Mesodermal cell (in vitro differentiated cells): ENCODE results near the gene POGZ.
A peak's percentile ranks its signal among the peaks of the same experiment; 100 is the strongest.

Experiments
- H3K27ac ChIP-seq: 2 replicates; pipeline ENCODE4 v1.7.0; 2013; ENCODE audit warnings: mild to moderate bottlenecking, low read depth, low read length, moderate library complexity; ENCODE audit not compliant: severe bottlenecking
- H3K36me3 ChIP-seq: 2 replicates; pipeline ENCODE4 v1.7.1; 2013; ENCODE audit warnings: mild to moderate bottlenecking, low read length, moderate library complexity; ENCODE audit not compliant: control insufficient read depth, insufficient read depth
- H3K4me1 ChIP-seq: one replicate; pipeline ENCODE4 v1.7.1; 2013; ENCODE audit warnings: mild to moderate bottlenecking, low read length; ENCODE audit not compliant: insufficient read depth, control insufficient read depth, poor library complexity, severe bottlenecking
- H3K4me3 ChIP-seq: 2 replicates; pipeline ENCODE4 v1.7.0; 2013; ENCODE audit warnings: low read length, control low read depth, mild to moderate bottlenecking; ENCODE audit not compliant: insufficient read depth, poor library complexity, severe bottlenecking; ENCODE audit errors: extremely low read depth
- H3K9me3 ChIP-seq: 2 replicates; pipeline ENCODE4 v1.7.1; 2013; ENCODE audit warnings: mild to moderate bottlenecking, low read length, moderate library complexity; ENCODE audit not compliant: control insufficient read depth
- WGBS, 2 experiments: methylation state at CpG; one replicate each; pipeline ENCODE4 v1.1.5; 2013; ENCODE audit warnings: missing lambda C conversion rate in 2 of 2; ENCODE audit not compliant: insufficient coverage in 2 of 2; 5-methylcytosine and 5-hydroxymethylcytosine counted together

POGZ gene

DNA sequence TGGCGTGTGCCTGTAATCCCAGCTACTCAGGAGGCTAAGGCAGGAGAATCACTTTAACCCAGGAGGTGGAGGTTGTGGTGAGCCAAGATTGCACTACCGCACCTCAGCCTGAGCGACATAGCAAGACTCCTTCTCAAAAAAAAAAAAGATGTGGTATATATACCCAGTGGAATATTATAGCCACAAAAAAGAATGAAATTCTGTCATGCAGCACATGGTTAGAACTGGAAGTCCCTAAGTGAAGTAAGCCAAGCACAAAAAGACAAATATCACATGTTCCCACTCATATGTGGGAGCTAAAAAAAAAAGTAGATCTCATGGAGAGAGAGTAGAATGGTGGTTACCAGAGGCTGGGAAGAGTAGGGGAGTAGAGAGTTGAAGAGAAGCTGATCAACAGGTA is 41.2 kb downstream of the POGZ start:
- Histone ChIP-seq H3K27ac (no peak overlapping the region), H3K4me1 (no peaks in the 10 kb centered on the region), H3K9me3 (no peaks in the 10 kb centered on the region), H3K4me3 (no peak overlapping the region), H3K36me3 (peaks cover 82% of the 10 kb centered on the region)
- WGBS, 2 experiments, result 100% methylated on average over 1 of the region's 3 CpGs

- no peak overlapping the region for H3K4me3 ChIP-seq
- H3K27ac ChIP-seq, result no peak overlapping the region
- no peaks in the 10 kb centered on the region for H3K9me3 ChIP-seq
- WGBS, 2 experiments, result 92 to 100% methylated on average over 2 to 4 of the region's 4 CpGs
- H3K36me3 ChIP-seq, result peaks cover 84% of the 10 kb centered on the region
- H3K4me1 ChIP-seq, result no peaks in the 10 kb centered on the region
These were observed 43.1 kb downstream of the POGZ start for GRCh38 chr1:151416231-151416630.

DNA sequence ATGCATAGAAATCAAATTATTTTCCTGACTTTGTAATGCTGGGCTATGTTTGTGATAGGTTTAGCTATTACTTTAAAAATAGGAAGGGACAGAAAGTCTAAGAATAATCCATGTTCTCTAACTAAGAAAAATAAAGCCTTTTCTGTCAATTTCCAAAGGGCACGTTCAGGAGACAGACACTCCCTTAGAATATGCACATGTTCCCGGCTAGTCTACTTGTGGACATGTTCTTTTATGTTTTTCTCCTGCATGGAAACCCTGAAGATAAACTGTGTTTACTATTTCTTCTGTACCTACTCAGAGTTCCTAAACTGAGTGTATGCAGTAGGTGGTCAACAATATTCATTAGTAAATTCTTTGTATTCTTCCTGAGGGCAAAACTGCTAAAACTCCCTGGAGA is 47.4 kb downstream of the POGZ start:
- Histone ChIP-seq H3K36me3 (peaks cover 98% of the 10 kb centered on the region), H3K4me3 (no peak overlapping the region)
- WGBS, 2 experiments, result 71% methylated on average over 1 of the region's 2 CpGs; no CpG with 5 or more reads in 1 of the 2 experiments

DNA sequence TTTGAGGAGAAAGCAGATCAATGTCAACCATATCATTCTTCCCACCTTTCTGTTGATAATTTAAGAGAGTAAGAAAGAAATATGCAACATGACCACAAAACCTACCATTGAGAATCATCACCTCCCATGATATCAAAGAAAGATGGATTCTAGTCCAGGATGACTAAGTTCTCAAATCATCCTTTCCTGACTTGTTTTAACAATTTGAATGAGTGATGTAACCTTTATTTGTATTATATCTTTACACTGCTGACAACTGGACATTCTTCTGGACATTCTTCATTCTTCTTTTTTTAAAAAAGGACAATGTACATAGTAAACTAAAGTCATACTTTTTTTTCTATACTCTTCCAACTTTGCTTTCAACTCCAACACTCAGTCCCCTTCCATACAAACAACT is 50.4 kb downstream of the POGZ start:
- H3K27ac ChIP-seq, result no peak overlapping the region
- H3K36me3 ChIP-seq, result peaks cover 95% of the 10 kb centered on the region
- no peaks in the 10 kb centered on the region for H3K4me1 ChIP-seq
- no peaks in the 10 kb centered on the region for H3K9me3 ChIP-seq
- no peak overlapping the region for H3K4me3 ChIP-seq

More for the DNA sequence above, 47.4 kb downstream of the POGZ start:
- H3K4me1 ChIP-seq, result no peaks in the 10 kb centered on the region
- H3K27ac ChIP-seq, result no peak overlapping the region
- no peaks in the 10 kb centered on the region for H3K9me3 ChIP-seq

DNA sequence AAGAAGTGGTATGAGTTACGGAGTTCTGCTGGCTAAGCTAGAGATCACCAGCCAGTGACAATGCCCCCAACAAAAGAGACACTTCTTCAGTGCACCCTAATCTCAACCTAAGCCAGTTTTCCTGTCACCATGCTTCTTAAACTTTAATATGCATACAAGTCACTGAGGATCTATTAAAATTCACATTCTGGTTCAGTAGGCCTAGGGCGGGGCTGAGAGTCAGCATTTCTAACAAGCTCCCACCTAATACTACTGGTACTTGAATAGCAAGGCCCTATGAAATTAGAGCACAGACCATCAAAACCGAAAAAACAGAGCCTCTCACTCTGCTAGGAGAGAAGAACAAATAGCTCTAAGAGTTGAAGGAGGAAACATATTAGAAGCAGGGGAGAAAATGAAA is 52.0 kb downstream of the POGZ start:
- no peaks in the 10 kb centered on the region for H3K9me3 ChIP-seq
- H3K4me3 ChIP-seq, result no peak overlapping the region
- H3K36me3 ChIP-seq, result peaks cover 96% of the 10 kb centered on the region
- no peak overlapping the region for H3K27ac ChIP-seq
- WGBS, 2 experiments, result 100% methylated on average over 1 of the region's 3 CpGs; no CpG with 5 or more reads in 1 of the 2 experiments
- no peaks in the 10 kb centered on the region for H3K4me1 ChIP-seq

DNA sequence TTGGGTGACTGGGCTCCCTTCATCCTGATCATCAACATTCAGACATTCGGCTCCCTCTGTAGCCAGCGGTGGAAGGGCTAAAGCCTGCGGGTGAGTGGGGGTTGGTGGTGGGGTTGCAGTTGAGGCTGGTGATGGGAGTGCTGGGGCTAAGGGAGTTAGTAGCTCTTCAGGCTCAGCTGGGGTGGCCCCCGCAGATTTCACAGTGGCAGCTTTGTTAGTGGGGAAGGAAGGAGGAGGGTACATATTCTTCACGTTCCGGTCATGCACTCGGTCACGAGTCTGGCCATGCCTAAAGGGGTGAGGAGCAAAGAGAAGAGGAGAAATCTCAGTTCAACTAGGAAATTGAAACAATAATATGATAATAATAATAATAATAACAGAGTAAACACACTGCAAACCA is 53.1 kb downstream of the POGZ start:
- H3K27ac ChIP-seq, result no peak overlapping the region
- no peak overlapping the region for H3K4me3 ChIP-seq
- H3K9me3 ChIP-seq, result no peaks in the 10 kb centered on the region
- peaks cover 4% of the 10 kb centered on the region for H3K4me1 ChIP-seq
- 94% methylated on average over 6 of the region's 8 CpGs; no CpG with 5 or more reads in 1 of the 2 experiments for WGBS, 2 experiments
- H3K36me3 ChIP-seq, result peaks cover 96% of the 10 kb centered on the region

DNA sequence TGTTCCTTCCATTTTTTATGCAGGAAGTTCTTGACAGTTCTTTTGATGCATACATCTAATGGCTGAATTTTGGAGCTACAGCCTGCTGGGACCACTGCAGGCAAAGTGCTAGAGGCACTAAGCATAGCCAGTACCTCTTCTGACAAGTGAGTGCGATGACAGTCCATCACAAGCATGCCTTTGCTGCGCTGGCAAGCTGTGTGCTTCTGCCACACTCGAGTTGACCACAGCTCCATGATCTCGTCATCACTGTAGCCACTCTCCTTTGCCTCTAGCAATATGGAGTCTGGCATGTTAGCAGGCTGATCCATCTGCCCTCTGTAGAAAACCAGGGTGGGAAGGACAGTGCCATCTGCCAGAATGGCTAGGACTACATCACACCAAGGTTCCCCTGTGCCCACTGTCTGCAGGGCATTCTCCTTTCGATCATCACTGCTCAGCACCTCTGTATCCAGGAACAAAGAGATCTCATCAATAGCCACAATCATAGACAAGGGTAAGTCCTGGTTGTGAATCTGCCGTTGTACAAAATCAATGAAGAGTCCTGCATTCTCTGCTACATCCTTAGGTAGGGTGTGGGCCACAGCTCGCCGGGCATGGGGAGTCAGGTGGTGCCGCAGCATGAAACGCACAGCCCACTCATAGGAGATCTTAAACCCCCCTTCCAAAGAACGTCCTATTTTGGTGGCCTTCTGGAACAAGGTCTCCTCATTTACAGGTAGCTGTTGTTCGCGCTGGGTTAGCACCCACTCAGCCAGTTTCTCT is 53.9 kb downstream of the POGZ start:
- WGBS, 2 experiments, result 95 to 100% methylated on average over 12 to 13 of the region's 13 CpGs
- H3K9me3 ChIP-seq, result no peaks in the 10 kb centered on the region
- no peak overlapping the region for H3K27ac ChIP-seq
- peaks cover 10% of the 10 kb centered on the region for H3K4me1 ChIP-seq
- no peak overlapping the region for H3K4me3 ChIP-seq
- peaks cover 96% of the 10 kb centered on the region for H3K36me3 ChIP-seq

DNA sequence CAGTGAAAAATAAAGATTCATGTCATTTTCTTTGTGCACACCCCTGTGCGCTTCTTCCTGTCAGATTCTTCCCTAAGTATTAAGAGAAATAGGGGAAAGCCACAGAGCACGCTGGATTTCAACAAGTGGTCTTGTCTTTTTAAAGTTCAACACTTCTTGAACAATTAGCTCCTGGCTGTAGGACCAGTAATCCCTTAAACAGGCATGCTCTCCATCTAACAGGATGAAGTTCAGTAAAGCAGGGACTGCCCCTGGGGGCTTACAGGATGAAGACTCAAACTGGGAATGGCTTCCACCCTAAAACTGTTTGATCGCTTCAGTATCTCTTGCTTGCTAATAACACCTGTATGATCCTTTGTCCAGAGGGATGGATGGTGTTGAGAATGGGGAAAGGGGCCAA is 55.7 kb downstream of the POGZ start:
- H3K36me3 ChIP-seq, result peaks cover 79% of the 10 kb centered on the region

DNA sequence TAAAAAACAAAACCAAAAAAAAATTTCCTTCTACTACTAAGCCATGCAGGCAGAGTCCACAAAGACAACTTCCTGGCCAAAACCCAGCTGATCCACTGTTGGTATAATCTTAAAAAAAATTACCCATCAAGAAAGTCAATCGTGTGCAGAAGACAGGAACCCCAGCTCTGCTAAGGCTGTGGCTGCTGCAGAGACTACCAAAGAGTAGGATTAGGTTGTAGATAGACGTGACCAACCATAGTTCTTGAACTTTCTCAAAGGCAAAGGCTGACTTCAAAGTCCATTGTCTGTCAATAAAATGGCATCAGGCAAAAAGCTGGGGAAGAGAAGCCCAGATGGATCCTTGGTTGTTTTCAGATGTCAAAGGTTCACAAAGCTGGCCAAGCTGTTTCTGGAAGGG is 56.5 kb downstream of the POGZ start:
- Histone ChIP-seq H3K9me3 (no peaks in the 10 kb centered on the region), H3K4me3 (no peak overlapping the region), H3K27ac (peak overlapping the region; percentile 19), H3K4me1 (peaks cover 10% of the 10 kb centered on the region), H3K36me3 (peaks cover 71% of the 10 kb centered on the region)
- 84 to 100% methylated on average over 1 to 2 of the region's 2 CpGs for WGBS, 2 experiments

More for the DNA sequence above, 55.7 kb downstream of the POGZ start:
- WGBS, 2 experiments, result 100% methylated on average over 1 to 2 of the region's 3 CpGs
- Histone ChIP-seq H3K27ac (no peak overlapping the region), H3K4me1 (peaks cover 10% of the 10 kb centered on the region), H3K9me3 (no peaks in the 10 kb centered on the region), H3K4me3 (no peak overlapping the region)

DNA sequence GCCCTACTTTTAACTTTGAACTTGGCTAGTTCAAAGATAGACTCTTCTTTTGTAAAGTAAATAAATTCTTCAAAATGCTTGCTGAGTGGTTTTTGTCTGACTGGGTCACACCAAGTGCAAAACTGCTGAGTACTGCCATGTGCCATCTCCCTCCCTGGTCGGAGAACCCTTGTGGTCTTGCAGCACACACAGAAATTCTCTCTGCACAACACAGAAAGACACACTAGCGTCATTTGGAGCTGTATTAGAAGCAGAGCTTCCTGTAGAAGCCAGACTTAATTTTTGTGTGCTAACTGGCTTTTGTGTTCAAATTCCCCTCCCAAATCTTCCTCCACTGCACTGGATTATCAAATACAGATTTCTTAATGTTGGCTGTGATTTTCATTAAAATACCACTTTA is 57.4 kb downstream of the POGZ start:
- Histone ChIP-seq H3K36me3 (peaks cover 62% of the 10 kb centered on the region), H3K9me3 (no peaks in the 10 kb centered on the region), H3K4me1 (peaks cover 10% of the 10 kb centered on the region), H3K27ac (peak overlapping the region; percentile 51), H3K4me3 (no peak overlapping the region)
- WGBS, 2 experiments, result 92 to 100% methylated on average over 1 to 2 of the region's 2 CpGs

DNA sequence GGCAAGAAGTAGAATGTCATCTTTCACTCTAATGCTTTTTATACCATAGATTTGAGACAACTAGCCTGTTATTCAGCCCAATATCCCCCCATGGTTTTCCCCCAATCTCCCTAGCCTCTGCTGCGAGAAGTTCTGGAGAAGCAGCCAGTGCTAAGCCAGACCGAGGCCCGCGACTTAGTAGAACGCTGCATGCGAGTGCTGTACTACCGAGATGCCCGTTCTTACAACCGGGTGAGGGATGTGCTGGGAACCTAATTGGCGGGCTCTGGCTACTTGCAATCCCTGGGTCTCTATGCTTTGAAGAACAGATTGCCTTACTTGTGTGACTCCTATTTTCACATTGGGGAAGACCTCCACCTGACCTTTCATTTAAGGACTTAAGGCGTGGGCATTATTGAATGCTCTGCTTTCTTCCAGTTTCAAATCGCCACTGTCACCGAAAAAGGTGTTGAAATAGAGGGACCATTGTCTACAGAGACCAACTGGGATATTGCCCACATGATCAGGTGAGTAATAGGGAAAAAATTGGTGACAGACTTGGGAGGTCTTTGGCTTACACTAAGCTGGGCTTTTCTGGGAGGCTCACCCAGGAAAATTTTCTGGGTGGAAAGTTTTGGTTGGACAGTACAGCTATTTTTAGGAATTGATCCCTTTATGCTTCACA is 58.0 kb downstream of the POGZ start:
- 91 to 95% methylated on average over 10 to 12 of the region's 13 CpGs for WGBS, 2 experiments
- peaks cover 10% of the 10 kb centered on the region for H3K4me1 ChIP-seq
- H3K27ac ChIP-seq, result peak overlapping the region; percentile 51
- no peaks in the 10 kb centered on the region for H3K9me3 ChIP-seq
- H3K36me3 ChIP-seq, result peaks cover 56% of the 10 kb centered on the region
- H3K4me3 ChIP-seq, result peak overlapping the region; percentile 80
